Heart right ventricle (tissue), 16 donors: Measurements from ENCODE around the gene HPGDS. TPM values are rescaled to one million over a fixed set of nuclear protein-coding genes. Genes with fewer than 3 reads are reported as not detected.

Source experiments
- ATAC-seq, 8 donors: fragments of 200-7000 bp; cut with Tn5 transposase; one replicate each; pipeline ENCODE4 v1.9.1; 2020; ENCODE audit warnings: mild to moderate bottlenecking in 8 of 8, moderate library complexity in 8 of 8, moderate number of reproducible peaks in 1 of 8
- DNase-seq, 2 donors: peaks; one replicate each; pipeline ENCODE4 v3.0.0-alpha.2; 2020
- H3K27ac ChIP-seq, 10 donors: fragments of 200-600 bp; sonication (generic) in 2 of 10; one replicate each; pipeline versions ENCODE4 v1.5.0 to v1.8.0; 2020 to 2022; ENCODE audit warnings: mild to moderate bottlenecking in 3 of 10
- H3K27me3 ChIP-seq, 7 donors: fragments of 200-600 bp; one replicate each; pipeline ENCODE4 v1.8.0; 2021 to 2022; ENCODE audit warnings: mild to moderate bottlenecking in 2 of 7
- H3K36me3 ChIP-seq, 9 donors: fragments of 200-600 bp; sonication (generic) in 1 of 9; one replicate each; pipeline versions ENCODE4 v1.5.0 to v1.8.0; 2020 to 2022; ENCODE audit warnings: mild to moderate bottlenecking in 2 of 9
- H3K4me1 ChIP-seq, 9 donors: fragments of 200-600 bp; sonication (generic) in 1 of 9; one replicate each; pipeline versions ENCODE4 v1.5.0 to v1.8.0; 2020 to 2022; ENCODE audit warnings: mild to moderate bottlenecking in 4 of 9
- H3K4me3 ChIP-seq, 10 donors: fragments of 200-600 bp; sonication (generic) in 2 of 10; one replicate each; pipeline versions ENCODE4 v1.5.0 to v1.8.0; 2020 to 2022; ENCODE audit warnings: mild to moderate bottlenecking in 7 of 10, moderate library complexity in 2 of 10
- H3K9me3 ChIP-seq, 11 donors: fragments of 200-600 bp in 10 of 11; sonication (generic) in 2 of 11; one replicate each; pipeline versions ENCODE4 v1.5.0 to v1.8.0; 2013 to 2022; ENCODE audit warnings: mild to moderate bottlenecking in 2 of 11, control low read depth in 1 of 11, moderate library complexity in 1 of 11
- CTCF ChIP-seq, 9 donors: fragments of 200-600 bp; sonication (generic) in 2 of 9; IDR thresholded peaks; one replicate each; pipeline versions ENCODE4 v1.5.0 to v1.8.0; 2021 to 2022; ENCODE audit warnings: antibody characterized with exemption in 9 of 9, mild to moderate bottlenecking in 5 of 9, moderate library complexity in 1 of 9
- WGBS, 2 donors: extraction: QIAGEN DNeasy Blood & Tissue Kit; methylation state at CpG; one replicate each; pipeline ENCODE4 v1.1.7; 2013; ENCODE audit warnings: inconsistent platforms in 1 of 2; 5-methylcytosine and 5-hydroxymethylcytosine counted together
- intact Hi-C, 10 donors: fragments of 100-400 bp; cut with DNase I; formaldehyde crosslinking; loops; one replicate each; pipeline versions ENCODE4 v1.11.1 to v1.14.2; 2022
- polyA plus RNA-seq, 2 donors: library from polyadenylated mRNA; stranded (reverse); fragments of 200-250 nt; gene quantifications; one replicate each; pipeline ENCODE4 v1.2.3, GENCODE V29; 2013
- total RNA-seq, 10 donors: library from RNA; stranded (reverse); fragmentation: NEBNext Ultra II Directional in 3 of 10; extraction: Animal tissue kit (Norgen Biotek cat#: 25700) in 3 of 10; gene quantifications; one replicate each; pipeline versions ENCODE4 v1.2.1 to v1.2.4, GENCODE V29; 2021 to 2023
- donor health status: Arrhythmogenic right ventricular cardiomyopathy.
- donor health status: ischemic (EF 13 %, LVEDD 7.1; RV severe dilation, severe dysfunction).
- donor health status: healthy with polysubstance abuse.
- donor health status: DM: no; HTN: yes; CAD: no.
- donor health status: DM: no; HTN: no; CAD: no.
- donor health status: ischemic (EF 25% LVEDD 6.9; RV normal size, moderate dysfunction).
- donor health status: ischemic (EF 25% LVEDD 5.7; RV mildly dilated, moderate dysfunction).
- donor health status: healthy.
- donor health status: DM: yes; HTN: yes; CAD: no.
- donor health status: Ischemic cardiomyopathy.
- donor health status: ischemic (EF 35%, LVEDD 5.7; RV mildly dilated, moderate dysfunction).
- donor health status: nonischemic (EF 11% LVEDD 7.7; RV severe dilation, severe dysfunction).
- donor health status: DM: yes; HTN: yes; CAD: no.
- donor health status: PGD.
- donor health status: ischemic (EF 29% LVEDD 5.4; RV normal size, mild dysfunction).
- donor health status: nonischemic (EF 23%, LVEDD 6.1; RV moderate dilation, normal function).

Gene HPGDS
- total and polyA plus RNA-seq, 12 donors: 0.13 to 3.0 (median 1.0) TPM

- no peak overlapping the region for H3K4me3 ChIP-seq
- intact Hi-C loops: no loop called here
- ATAC-seq: no peak
- H3K9me3 ChIP-seq: no peaks in the 10 kb centered on the region
- no peaks in the 10 kb centered on the region for H3K4me1 ChIP-seq
- WGBS, 2 donors: 97% methylated on average over 7 of the region's 7 CpGs
- DNase-seq: no peak
- peaks cover 0 to 100% (median 52%) of the 10 kb centered on the region in 9 donors for H3K36me3 ChIP-seq
- no peak overlapping the region for H3K27ac ChIP-seq
- TF ChIP-seq CTCF (IDR thresholded peaks at IDR 0.05): no peak
- no peaks in the 10 kb centered on the region for H3K27me3 ChIP-seq
Measured at GRCh38 chr4:94276204-94276603, 66.4 kb downstream of the HPGDS start.

GRCh38 chr4:94274912-94275311, 67.7 kb downstream of the HPGDS start:
- intact Hi-C loops: no loop called here
- no peak for TF ChIP-seq CTCF (IDR thresholded peaks at IDR 0.05)
- Histone ChIP-seq H3K4me1 (no peaks in the 10 kb centered on the region), H3K27me3 (no peaks in the 10 kb centered on the region), H3K9me3 (no peaks in the 10 kb centered on the region), H3K27ac (no peak overlapping the region), H3K36me3 (peaks cover 0 to 100% (median 41%) of the 10 kb centered on the region in 9 donors), H3K4me3 (no peak overlapping the region)
- WGBS, 2 donors: 98 to 99% methylated on average over 3 of the region's 3 CpGs
- ATAC-seq: no peak
- no peak for DNase-seq

DNA sequence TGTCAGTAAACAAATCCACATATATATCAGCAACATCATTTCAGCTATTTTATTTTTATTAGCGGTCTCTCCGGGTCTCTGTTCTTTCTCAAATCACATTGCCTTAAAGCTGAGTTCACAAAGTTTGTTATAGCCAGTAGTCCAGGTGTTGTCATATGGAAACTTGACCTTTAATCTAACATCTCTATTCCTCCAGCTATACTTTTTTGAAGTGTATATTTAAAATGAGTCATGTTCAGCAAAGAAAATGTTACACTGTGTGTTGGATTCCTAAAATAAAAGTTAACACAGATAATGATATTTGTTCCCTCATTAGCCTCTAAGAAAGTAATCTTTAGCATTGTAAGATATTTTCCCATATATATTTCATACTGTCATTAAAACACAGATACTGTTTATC, 71.4 kb downstream of the HPGDS start:
- no peaks in the 10 kb centered on the region for H3K27me3 ChIP-seq
- intact Hi-C loops: no loop called here
- no peak overlapping the region for H3K4me3 ChIP-seq
- TF ChIP-seq CTCF (IDR thresholded peaks at IDR 0.05): no peak
- peaks cover 0 to 100% (median 30%) of the 10 kb centered on the region in 9 donors for H3K36me3 ChIP-seq
- DNase-seq (no peak), ATAC-seq (no peak)
- H3K9me3 ChIP-seq: no peaks in the 10 kb centered on the region
- no peaks in the 10 kb centered on the region for H3K4me1 ChIP-seq
- WGBS, 2 donors: 45 to 72% methylated on average over 2 of the region's 2 CpGs
- no peak overlapping the region for H3K27ac ChIP-seq

GRCh38 chr4:94267037-94267436, 75.6 kb downstream of the HPGDS start:
- ATAC-seq (no peak), DNase-seq (no peak)
- Histone ChIP-seq H3K27ac (no peak overlapping the region), H3K9me3 (no peaks in the 10 kb centered on the region), H3K4me3 (no peak overlapping the region), H3K27me3 (no peaks in the 10 kb centered on the region), H3K4me1 (no peaks in the 10 kb centered on the region), H3K36me3 (peaks cover 0 to 80% (median 10%) of the 10 kb centered on the region in 9 donors)
- TF ChIP-seq CTCF (IDR thresholded peaks at IDR 0.05): no peak
- 95 to 97% methylated on average over 4 of the region's 4 CpGs for WGBS, 2 donors
- intact Hi-C loops: no loop called here
